Measurements from ENCODE around the gene FOXO4.

Gene FOXO4

DNA sequence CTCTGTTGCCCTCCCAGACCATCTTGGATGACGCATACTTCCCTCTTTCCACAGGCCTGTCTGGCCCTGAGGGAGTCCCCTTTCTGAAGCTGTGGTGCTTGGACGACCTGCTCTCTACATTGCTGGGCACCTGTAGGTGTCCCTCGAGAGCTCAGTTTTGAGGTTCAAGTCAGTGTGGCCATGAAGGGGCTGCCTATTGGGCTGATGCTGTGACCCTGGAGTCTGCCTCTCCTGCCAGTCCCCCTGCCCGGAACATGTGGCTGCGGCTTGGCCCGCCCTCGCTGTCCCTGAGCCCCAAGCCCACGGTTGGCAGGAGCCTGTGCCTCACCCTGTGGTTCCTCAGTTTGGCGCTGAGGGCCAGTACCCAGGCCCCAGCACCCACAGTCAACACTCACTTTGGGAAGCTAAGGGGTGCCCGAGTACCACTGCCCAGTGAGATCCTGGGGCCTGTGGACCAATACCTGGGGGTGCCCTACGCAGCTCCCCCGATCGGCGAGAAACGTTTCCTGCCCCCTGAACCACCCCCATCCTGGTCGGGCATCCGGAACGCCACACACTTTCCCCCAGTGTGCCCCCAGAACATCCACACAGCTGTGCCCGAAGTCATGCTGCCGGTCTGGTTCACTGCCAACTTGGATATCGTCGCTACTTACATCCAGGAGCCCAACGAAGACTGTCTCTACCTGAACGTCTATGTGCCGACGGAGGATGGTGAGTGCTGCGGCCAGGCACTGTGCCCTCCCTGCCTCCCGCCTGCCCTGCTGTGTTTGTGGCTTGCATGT lies 52.0 kb downstream of the FOXO4 start:
- no peaks in the 10 kb centered on the region for H3K36me3 ChIP-seq (ENCODE audit: insufficient read depth, low read length)
- H3K9me3 ChIP-seq (ENCODE audit: control insufficient read depth, insufficient read depth, low read length) = no peaks in the 10 kb centered on the region
- no peak overlapping the region for H3K9ac ChIP-seq (ENCODE audit: low read depth, low read length)
- H3K4me1 ChIP-seq (ENCODE audit: insufficient read depth, low read length) = peaks cover 25% of the 10 kb centered on the region

DNA sequence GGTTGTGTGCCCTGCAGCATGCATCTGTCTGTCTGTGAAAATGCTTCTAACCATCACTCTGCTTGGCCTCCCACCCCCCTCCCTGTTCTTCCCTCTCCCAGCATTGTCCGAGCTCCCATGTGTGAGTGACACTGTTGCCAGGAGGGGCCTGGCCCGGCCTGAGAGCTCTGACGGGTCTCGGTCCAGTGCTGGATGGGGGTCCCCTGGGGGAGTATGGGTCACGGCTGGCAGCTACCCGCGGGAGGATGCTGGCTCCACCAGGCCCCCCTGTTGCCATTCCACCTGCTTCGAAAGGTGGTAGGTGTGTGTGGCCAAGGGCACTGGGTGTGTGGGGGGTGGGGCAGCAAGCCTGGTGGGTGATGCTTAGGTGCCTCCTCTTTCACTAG lies 52.6 kb downstream of the FOXO4 start:
- H3K4me1 ChIP-seq (ENCODE audit: insufficient read depth, low read length) = peaks cover 25% of the 10 kb centered on the region
- H3K36me3 ChIP-seq (ENCODE audit: insufficient read depth, low read length) = no peaks in the 10 kb centered on the region
- no peaks in the 10 kb centered on the region for H3K9me3 ChIP-seq (ENCODE audit: control insufficient read depth, insufficient read depth, low read length)
- no peak overlapping the region for H3K9ac ChIP-seq (ENCODE audit: low read depth, low read length)

DNA sequence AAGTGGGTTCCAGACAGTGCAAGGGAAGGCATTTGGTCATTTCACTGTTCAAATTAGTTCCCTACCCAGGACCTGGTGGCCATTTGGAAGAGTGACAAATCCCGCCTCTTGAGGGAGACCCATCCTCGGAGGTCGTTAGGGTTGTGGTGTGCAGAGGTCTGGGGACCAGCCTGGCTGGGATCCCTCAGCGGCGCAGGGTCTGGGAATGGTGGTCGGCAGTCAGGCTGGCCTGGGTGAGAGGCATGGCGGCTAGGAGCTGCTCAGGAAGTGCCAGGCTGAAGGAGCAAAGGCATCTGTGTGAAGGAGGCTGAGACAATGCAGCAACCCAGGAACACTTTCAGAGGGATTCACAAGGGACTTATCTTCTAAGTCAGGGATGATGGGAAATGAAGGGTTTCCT lies 55.7 kb downstream of the FOXO4 start:
- Histone ChIP-seq H3K36me3 (ENCODE audit: insufficient read depth, low read length) (no peaks in the 10 kb centered on the region; the same call in 1 of the 2 replicates), H3K9ac (ENCODE audit: low read depth, low read length) (no peak overlapping the region), H3K9me3 (ENCODE audit: control insufficient read depth, insufficient read depth, low read length) (no peaks in the 10 kb centered on the region), H3K4me1 (ENCODE audit: insufficient read depth, low read length) (peaks cover 22% of the 10 kb centered on the region)

Data from ES-I3 (cell line).